ENCODE measurements around the gene TREM2.

Gene TREM2

DNA sequence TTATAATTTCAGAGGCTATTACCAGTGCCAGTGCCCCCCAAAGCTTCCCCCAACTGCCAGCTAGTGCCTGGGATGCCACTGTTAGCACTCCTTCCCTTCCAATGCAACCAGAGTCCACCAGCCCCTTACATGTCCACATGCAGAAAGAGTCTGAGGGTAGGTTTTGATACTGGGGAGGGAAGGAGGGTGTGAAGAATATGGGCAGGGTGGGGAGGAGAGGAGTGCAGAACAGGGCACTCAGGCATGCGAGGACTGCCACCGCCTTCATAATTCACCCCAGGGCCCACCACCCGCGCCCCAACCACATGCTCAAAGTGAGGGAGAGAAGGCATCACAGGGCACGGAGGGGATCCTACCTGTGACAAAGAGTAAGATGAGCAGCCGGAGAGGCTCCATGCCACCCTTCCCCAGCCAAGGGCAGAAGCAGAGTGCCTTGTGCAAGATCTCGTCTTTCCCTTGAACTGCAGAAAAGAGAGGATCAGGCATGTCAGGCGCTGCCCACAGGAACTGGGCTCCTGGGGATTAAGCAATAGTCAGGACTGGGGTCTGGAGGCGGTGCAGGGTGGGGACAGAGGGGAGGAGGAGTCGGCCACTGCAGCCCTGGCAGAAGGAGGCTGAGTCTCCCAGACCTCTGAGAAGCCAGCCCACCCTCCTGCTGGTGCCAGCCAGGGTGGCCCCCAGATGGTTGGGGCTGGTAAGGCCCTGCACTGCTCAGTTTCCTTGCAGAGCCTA, at the start of gene TREM2:
Gene TREM2, minus strand, starts transcription at position 430 of the 732 bp plus-strand sequence. Its CDS starts 34 bp downstream, at position 396.
- Mint-ChIP-seq H3K27me3 (peaks cover 28% of the 10 kb centered on the region), H3K27ac (peak within 1 kb of the TSS; percentile 7), H3K36me3 (peaks cover 2% of the 10 kb centered on the region), H3K4me1 (peaks cover 4% of the 10 kb centered on the region), H3K9me3 (no peaks in the 10 kb centered on the region), H3K4me3 (no peak within 1 kb of the TSS)
- DNase-seq (ENCODE audit: low spot score in 2 of 2), result no peak
- no peak for ATAC-seq (ENCODE audit: low read depth)

DNA sequence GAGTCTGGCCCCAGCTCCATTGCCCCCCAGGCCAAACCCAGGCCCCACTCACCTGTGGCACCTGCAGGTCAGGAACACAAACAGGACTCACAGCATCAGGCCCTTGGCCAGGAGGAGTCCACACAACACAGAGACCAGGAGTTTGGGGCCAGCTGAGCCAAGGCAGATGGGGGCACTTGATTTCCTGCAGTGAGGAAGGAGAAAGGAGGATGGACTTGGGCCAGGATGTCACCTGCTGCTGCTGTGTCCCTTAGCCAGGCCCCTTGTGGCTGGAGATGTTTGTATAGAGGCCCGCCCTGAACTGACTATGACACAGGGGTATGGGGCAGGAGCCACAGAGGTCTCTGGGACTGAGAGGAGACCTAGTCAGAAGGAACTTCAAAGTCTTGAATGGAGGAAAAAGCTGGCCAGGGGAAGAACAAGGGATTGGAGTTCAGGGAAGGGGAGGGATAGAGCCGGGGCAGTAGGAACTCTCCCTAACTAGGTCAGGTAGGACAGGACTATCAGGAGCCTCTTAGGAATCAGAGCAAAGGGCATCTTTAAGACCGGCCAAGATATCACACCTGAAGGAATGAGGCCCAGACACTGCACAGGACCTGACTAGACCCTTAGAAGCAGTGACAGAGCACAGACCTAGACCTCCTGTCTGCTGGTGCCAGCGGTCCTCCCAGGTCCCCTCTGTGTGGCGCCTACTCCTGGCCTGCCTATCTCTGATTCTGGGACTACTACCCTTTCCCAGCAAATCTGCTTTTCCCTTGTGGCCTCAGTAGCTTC, 46.8 kb upstream of the TREM2 start:
- Mint-ChIP-seq H3K9me3 (peaks cover 5% of the 10 kb centered on the region), H3K27me3 (no peaks in the 10 kb centered on the region), H3K27ac (no peak overlapping the region), H3K4me1 (peaks cover 22% of the 10 kb centered on the region), H3K4me3 (no peak overlapping the region), H3K36me3 (peaks cover 9% of the 10 kb centered on the region)
- ATAC-seq (ENCODE audit: low read depth) (no peak), DNase-seq (ENCODE audit: low spot score in 2 of 2) (no peak)

DNA sequence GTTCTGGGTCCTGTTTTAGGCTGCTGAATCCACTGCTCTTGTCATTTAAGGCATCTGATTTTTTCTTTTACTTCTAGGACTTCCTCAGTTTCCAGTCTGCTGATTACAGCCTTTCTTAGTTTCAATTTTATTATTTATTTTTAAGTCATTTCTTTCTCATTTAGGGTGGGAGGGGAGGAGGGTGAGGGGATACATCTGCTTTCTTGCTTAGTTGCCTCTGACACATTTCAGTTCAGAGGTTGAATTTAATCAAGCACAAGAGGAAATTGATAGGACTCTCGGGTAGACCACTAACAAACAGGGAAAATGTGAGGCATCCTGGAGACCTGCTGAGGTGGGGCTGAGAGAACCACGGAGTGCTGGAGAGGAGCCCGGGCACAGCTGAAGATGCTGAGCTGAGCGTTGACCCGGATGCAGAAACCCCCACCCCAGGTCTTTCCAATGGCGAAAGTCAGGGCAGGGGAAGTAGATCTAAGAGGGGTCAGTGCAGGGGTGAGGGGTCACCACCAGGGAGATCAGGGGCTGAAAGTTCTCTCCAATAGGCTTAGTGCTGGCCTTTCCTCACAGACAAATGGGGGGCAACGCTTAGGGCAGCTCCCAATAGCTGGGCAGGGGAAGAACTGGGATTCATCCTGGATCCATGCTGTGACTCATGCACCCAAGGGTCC, 45.7 kb upstream of the TREM2 start:
- peaks cover 3% of the 10 kb centered on the region for H3K36me3 Mint-ChIP-seq
- peak overlapping the region; percentile 54 for H3K27ac Mint-ChIP-seq
- peak overlapping the region; percentile 31 for H3K4me3 Mint-ChIP-seq
- DNase-seq (ENCODE audit: low spot score in 2 of 2) (no peak), ATAC-seq (ENCODE audit: low read depth) (peak; percentile 22)
- no peaks in the 10 kb centered on the region for H3K27me3 Mint-ChIP-seq
- peaks cover 22% of the 10 kb centered on the region for H3K4me1 Mint-ChIP-seq
- H3K9me3 Mint-ChIP-seq, result peaks cover 2% of the 10 kb centered on the region

DNA sequence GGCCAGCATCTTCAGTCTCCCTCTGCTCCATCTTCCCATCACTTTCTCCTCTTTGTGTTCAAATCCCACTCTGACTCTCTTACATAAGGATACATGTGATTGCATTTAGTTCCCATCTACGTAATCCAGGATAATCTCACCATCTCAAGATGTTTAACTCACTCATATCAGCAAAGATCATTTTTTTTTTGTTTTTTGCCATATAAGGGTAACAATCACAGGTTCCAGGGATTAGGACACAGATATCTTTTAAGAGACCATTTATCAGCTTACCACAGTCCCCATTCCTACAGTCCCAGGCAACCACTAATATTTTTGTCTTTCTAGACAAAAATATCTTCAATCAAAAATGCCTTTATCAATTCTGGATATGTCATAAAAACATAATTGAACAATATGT, 41.2 kb upstream of the TREM2 start:
- H3K36me3 Mint-ChIP-seq, result peaks cover 3% of the 10 kb centered on the region
- no peak overlapping the region for H3K4me3 Mint-ChIP-seq
- DNase-seq (ENCODE audit: low spot score in 2 of 2), result no peak
- H3K9me3 Mint-ChIP-seq, result peaks cover 2% of the 10 kb centered on the region
- ATAC-seq (ENCODE audit: low read depth), result no peak
- no peak overlapping the region for H3K27ac Mint-ChIP-seq
- peaks cover 45% of the 10 kb centered on the region for H3K4me1 Mint-ChIP-seq
- no peaks in the 10 kb centered on the region for H3K27me3 Mint-ChIP-seq

DNA sequence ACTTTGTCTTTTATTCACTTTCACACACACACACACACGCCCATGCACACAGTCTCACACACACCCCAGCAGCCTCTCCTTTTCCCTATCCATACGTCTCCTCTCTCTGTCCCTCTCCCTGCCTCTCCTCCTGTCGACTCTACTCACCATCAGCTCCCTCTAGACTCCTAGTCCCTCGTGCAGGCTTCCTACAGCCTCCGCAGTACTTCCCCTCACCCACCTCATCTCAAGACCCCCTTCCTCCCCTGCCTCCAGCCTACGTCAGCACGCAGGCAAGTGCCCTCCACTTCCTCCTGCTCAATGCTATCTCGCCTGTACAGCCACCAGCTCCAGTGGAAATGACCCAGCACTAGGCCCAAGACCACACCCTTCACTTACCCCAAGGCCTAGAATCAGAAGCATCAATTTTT, 38.9 kb upstream of the TREM2 start:
- DNase-seq (ENCODE audit: low spot score in 2 of 2), result no peak
- peak; percentile 16 for ATAC-seq (ENCODE audit: low read depth)
- peak overlapping the region; percentile 78 for H3K4me3 Mint-ChIP-seq
- no peaks in the 10 kb centered on the region for H3K27me3 Mint-ChIP-seq
- peaks cover 5% of the 10 kb centered on the region for H3K36me3 Mint-ChIP-seq
- peaks cover 41% of the 10 kb centered on the region for H3K4me1 Mint-ChIP-seq
- H3K9me3 Mint-ChIP-seq, result peaks cover 2% of the 10 kb centered on the region
- H3K27ac Mint-ChIP-seq, result peak overlapping the region; percentile 84

DNA sequence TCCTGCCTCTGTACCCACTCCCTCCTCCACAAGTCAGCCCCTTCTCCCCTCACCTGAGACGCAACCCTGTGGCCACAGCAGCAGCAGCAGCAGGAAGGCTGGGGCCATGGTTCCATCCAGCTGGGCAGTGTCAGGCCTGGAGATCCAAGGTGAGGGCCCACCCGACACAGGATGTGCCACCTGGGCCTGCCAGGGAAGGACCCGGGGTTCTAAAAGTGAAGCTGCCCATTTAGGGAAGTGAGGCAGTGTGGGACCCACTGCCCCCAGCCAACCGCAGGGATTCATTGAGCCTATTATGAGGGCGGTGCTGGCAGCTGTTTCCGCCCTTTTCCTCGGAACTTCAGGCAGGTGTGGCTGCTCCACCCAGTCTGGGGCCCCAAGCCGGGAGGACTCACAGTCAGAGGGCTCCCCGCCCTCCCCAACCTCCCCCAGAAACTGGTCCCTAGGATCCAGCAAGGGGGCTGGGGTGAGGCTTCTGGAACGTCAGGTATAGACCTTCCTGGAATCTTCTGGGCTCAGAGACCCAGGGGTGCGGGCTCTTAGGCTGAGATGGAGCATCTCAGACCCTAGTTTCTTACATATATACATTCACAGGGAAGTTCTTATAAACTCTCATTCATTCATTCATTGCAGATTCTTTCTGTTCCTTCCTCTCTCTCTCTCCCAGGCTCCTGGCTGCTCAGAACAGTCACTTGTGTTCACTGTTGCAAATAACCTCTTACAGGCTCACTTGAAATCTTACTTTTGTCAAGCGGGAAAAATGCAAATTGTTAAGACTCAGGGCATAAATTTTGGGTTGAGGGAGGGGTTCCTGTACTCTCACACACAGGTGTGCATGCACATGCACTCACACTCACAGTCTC, 38.2 kb upstream of the TREM2 start, which contains the start of gene TREML2:
Gene TREML2, minus strand, starts transcription at position 249 of the 863 bp plus-strand sequence. Its CDS starts 141 bp downstream, at position 108.
- DNase-seq (ENCODE audit: low spot score in 2 of 2) (peak; percentile 23 to 38), ATAC-seq (ENCODE audit: low read depth) (peak; percentile 66)
- Mint-ChIP-seq H3K9me3 (peaks cover 2% of the 10 kb centered on the region), H3K27ac (peak within 1 kb of the TSS; percentile 84), H3K36me3 (peaks cover 8% of the 10 kb centered on the region), H3K4me1 (peaks cover 45% of the 10 kb centered on the region), H3K27me3 (no peaks in the 10 kb centered on the region), H3K4me3 (peak within 1 kb of the TSS; percentile 78)

DNA sequence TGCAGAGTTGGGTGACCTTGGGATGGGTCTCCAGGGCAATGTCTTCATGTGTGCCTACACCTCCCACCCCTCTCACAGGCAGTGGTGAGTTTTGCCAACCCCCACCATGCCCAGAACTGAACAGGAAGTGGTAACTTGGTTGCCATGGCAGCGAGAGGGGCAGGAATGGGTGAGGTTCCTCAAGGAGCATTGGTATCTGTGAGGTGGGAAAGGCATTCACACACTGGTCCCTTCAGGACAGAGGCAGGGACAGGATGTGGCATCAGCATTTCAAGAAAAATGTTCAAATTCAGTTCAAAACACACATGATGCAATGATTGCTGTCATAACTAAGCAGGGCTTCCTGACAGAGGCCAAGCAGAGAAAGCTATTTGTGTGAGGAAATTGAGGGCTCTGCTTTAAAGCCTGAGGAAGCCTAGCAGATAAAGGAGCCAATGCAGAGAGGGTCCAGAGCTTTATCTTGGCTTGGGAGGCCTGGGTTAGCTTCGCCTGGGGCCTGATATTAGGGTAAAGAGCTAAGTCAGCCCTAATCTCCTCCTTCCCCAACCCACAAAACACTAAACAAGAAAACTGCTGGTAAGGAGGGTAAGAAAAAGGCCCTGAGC, 37.5 kb upstream of the TREM2 start:
- DNase-seq (ENCODE audit: low spot score in 2 of 2) (peak in 1 of 2 donors; percentile 11), ATAC-seq (ENCODE audit: low read depth) (peak; percentile 49)
- H3K27ac Mint-ChIP-seq, result peak overlapping the region; percentile 84
- peak overlapping the region; percentile 78 for H3K4me3 Mint-ChIP-seq
- peaks cover 2% of the 10 kb centered on the region for H3K9me3 Mint-ChIP-seq
- H3K4me1 Mint-ChIP-seq, result peaks cover 47% of the 10 kb centered on the region
- H3K27me3 Mint-ChIP-seq, result no peaks in the 10 kb centered on the region
- peaks cover 13% of the 10 kb centered on the region for H3K36me3 Mint-ChIP-seq

DNA sequence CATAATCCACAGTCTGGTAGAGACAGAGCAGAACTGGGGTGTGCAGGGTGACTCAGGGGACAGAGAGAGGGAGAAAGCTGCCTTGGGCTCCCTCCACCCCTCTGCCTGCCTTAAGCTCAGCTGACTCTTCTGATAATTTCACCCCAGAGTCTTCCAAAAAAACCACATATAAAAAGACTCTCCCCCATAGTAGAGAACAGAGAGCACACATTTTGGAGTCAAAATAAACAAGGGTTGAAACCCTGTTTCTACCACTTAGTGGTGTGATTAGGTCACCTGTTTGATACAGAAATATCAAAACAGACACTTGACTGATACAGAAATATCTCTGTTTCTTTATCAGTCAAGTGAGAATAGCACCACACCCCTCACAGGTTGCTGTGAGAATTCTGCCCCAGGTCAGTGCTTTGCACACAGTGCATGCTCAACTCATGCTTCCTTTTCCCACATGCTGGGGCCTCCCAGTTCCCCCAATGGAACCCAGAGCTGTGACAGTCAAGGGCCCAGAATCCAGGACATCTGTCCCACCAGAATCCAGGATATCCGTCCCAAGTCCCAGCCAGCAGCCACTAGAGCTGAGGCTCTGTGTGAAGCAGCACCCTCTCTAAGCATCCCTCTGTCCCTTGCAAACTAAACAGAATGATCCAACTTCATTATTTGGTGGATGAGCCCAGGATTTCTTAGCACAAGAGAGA, 36.8 kb upstream of the TREM2 start:
- H3K36me3 Mint-ChIP-seq, result peaks cover 19% of the 10 kb centered on the region
- peak overlapping the region; percentile 78 for H3K4me3 Mint-ChIP-seq
- peak overlapping the region; percentile 84 for H3K27ac Mint-ChIP-seq
- peaks cover 52% of the 10 kb centered on the region for H3K4me1 Mint-ChIP-seq
- DNase-seq (ENCODE audit: low spot score in 2 of 2) (no peak), ATAC-seq (ENCODE audit: low read depth) (peak; percentile 21)
- no peaks in the 10 kb centered on the region for H3K27me3 Mint-ChIP-seq
- peaks cover 2% of the 10 kb centered on the region for H3K9me3 Mint-ChIP-seq

DNA sequence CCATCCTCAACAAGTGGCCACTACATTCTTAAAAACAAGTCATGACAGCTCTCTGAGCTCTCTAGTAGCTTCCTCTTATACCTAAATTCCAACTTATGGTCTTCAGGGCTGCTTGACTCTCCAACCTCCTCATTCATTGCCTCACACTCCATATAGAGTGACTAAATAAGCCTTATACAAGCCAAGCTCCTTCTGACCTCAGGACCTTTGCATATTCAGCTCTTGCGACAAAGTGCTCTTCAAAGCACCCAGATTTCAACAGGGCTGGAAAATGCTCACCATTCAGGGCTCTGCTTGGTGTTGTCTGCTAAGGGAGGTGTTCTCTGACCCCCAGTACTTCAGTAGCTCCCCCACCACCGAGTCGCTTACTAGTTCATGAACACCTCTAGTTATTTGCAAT, 34.3 kb upstream of the TREM2 start:
- Mint-ChIP-seq H3K9me3 (no peaks in the 10 kb centered on the region), H3K36me3 (peaks cover 38% of the 10 kb centered on the region), H3K27ac (no peak overlapping the region), H3K4me1 (peaks cover 60% of the 10 kb centered on the region), H3K27me3 (no peaks in the 10 kb centered on the region), H3K4me3 (no peak overlapping the region)
- DNase-seq (ENCODE audit: low spot score in 2 of 2) (no peak), ATAC-seq (ENCODE audit: low read depth) (no peak)

DNA sequence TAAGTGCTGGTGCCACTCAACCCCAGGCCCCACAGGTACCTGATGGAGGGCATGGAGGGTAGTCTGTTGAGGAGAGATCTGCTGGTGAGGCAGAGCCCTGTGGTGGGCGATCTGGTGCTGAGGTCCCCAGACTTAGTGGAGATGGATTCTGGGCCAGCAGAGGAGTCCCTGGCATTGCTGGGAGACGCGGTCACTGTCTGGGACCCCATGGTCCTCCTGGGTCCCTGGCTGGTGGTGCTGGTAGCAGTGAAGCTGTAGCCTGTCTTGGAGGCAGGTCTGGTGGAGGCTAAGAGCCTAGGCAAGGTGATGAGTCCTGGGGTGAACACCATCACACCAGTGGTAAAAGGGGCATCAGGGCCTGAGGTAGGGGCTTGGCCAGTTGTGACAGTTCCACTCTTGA, 31.5 kb upstream of the TREM2 start:
- Mint-ChIP-seq H3K9me3 (peaks cover 2% of the 10 kb centered on the region), H3K27ac (peak overlapping the region; percentile 45), H3K4me3 (no peak overlapping the region), H3K4me1 (peaks cover 36% of the 10 kb centered on the region), H3K27me3 (no peaks in the 10 kb centered on the region), H3K36me3 (peaks cover 49% of the 10 kb centered on the region)
- no peak for ATAC-seq (ENCODE audit: low read depth)
- no peak for DNase-seq (ENCODE audit: low spot score in 2 of 2)

DNA sequence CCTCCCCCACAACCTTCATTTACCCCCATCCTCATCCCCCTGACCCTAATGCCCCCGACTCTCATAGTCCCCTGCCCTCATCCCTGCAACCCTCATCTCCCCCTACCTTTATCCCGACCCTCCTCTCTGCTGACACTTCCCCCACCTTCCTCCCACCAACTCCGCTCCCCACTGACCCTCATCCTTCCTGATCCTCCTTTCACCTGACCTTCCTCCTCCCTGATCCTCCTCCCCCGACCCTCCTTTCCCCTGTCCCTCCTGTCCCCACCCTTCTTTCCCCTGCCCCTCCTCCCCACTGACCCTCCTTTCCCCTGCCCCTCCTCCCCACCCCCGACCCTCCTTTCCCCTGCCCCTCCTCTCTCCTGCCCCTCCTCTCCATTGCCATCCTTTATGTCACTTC, 31.0 kb upstream of the TREM2 start:
- Mint-ChIP-seq H3K4me1 (peaks cover 35% of the 10 kb centered on the region), H3K27me3 (no peaks in the 10 kb centered on the region), H3K4me3 (no peak overlapping the region), H3K9me3 (peaks cover 2% of the 10 kb centered on the region), H3K27ac (peak overlapping the region; percentile 45), H3K36me3 (peaks cover 50% of the 10 kb centered on the region)
- ATAC-seq (ENCODE audit: low read depth), result no peak
- no peak for DNase-seq (ENCODE audit: low spot score in 2 of 2)

DNA sequence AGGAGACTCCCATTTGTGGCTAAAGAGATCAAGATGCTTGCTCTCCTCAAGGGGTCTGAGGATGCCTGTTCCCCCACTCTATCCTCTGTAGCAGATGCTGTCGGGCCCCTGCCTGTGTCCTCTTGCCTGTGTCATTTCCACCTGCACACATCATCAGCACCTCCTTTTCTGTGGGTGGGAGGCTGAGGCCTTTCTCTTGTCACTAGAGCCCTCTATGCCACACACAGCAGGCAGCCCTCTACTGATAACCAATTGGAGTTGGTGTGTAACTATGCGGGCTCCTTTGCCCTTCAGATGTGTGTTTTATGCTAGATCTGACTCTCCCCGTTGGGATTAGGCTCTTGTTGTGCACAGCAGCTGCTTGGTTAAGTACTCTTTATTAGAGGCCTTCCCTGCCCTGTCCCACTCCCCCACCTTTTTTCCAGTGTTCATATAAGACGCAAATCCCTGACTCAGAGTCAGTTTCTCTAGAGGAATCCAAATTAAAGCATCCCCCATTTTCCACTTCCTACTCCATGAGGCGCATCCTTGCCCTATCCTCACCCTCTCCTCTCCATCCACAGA, 30.3 kb upstream of the TREM2 start:
- Mint-ChIP-seq H3K4me3 (no peak overlapping the region), H3K4me1 (peaks cover 37% of the 10 kb centered on the region), H3K27me3 (no peaks in the 10 kb centered on the region), H3K9me3 (peaks cover 2% of the 10 kb centered on the region), H3K36me3 (peaks cover 50% of the 10 kb centered on the region), H3K27ac (peak overlapping the region; percentile 45)
- no peak for ATAC-seq (ENCODE audit: low read depth)
- DNase-seq (ENCODE audit: low spot score in 2 of 2), result no peak
